K562 (cell line): ENCODE results near the gene KCTD7. TPM values are rescaled to one million over a fixed set of nuclear protein-coding genes. Genes with fewer than 3 reads are reported as not detected.

Experiments used
- ATAC-seq: fragments of 200-7000 bp; cut with Tn5 transposase; 3 replicates; pipeline ENCODE4 v1.9.1; 2020; ENCODE audit warnings: moderate library complexity
- BruUV-seq: library from RNA; stranded (reverse); fragments of 400-500 nt; replicated peaks from 2 replicates; lab custom pipeline; 2021; lab: Mats Ljungman, UMichigan
- CTCF ChIA-PET: fragments of 300-600 bp; formaldehyde crosslinking; extraction: SDS; loops from one replicate; lab custom pipeline; 2021; ENCODE audit warnings: low intra/inter-chr PET ratio; lab: Yijun Ruan, JAX
- POLR2A ChIA-PET: fragments of 300-600, 350-650 bp; sonication (Branson Sonifier 250); formaldehyde crosslinking; extraction: SDS; loops from one replicate; lab custom pipeline; 2021; ENCODE audit warnings: antibody characterized with exemption, inconsistent platforms; lab: Yijun Ruan, JAX
- DNase-seq, 4 experiments: peaks; one replicate each; pipeline versions ENCODE4 v3.0.0 to v3.0.0-alpha.2; 2011 to 2018; ENCODE audit warnings: low spot score in 3 of 4, mixed read lengths in 3 of 4; ENCODE audit errors: extremely low read depth in 1 of 4
- FAIRE-seq: peaks from 2 replicates; lab custom pipeline; 2011; peaks lifted over from hg19 to GRCh38; lab: Jason Lieb, UNC
- H2AFZ ChIP-seq: 2 replicates; pipeline ENCODE4 v1.6.0; 2011; ENCODE audit warnings: low read depth, low read length, control low read depth, inconsistent platforms
- H3K27ac ChIP-seq: fragments of 200-600 bp; 3 replicates; pipeline ENCODE4 v1.8.0; 2011; ENCODE audit warnings: low read depth, mild to moderate bottlenecking, control low read depth, inconsistent platforms, low read length, moderate library complexity, mixed read lengths; ENCODE audit errors: extremely low read depth
- H3K27me3 ChIP-seq, 2 experiments: fragments of 300-600 bp in 1 of 2; 2 replicates in 1 of 2; 3 replicates in 1 of 2; pipeline versions ENCODE4 v1.6.0 to v1.8.0; 2011; ENCODE audit warnings: inconsistent platforms in 2 of 2, low read length in 2 of 2, mild to moderate bottlenecking in 1 of 2, mixed read lengths in 1 of 2, moderate library complexity in 1 of 2; ENCODE audit not compliant: control insufficient read depth in 2 of 2, insufficient read depth in 2 of 2
- H3K36me3 ChIP-seq: fragments of 300-600 bp; 3 replicates; pipeline ENCODE4 v1.8.0; 2011; ENCODE audit warnings: mild to moderate bottlenecking, low read length, inconsistent platforms; ENCODE audit not compliant: control insufficient read depth, insufficient read depth
- H3K4me1 ChIP-seq, 2 experiments: fragments of 200-600 bp in 1 of 2; replicated peaks in 1 of 2; 2 replicates in 1 of 2; 3 replicates in 1 of 2; pipeline versions ENCODE4 v1.5.1 to v1.8.0; 2011; ENCODE audit warnings: inconsistent platforms in 2 of 2, low read length in 2 of 2, mild to moderate bottlenecking in 1 of 2, mixed read lengths in 1 of 2, moderate library complexity in 1 of 2; ENCODE audit not compliant: control insufficient read depth in 2 of 2, insufficient read depth in 2 of 2
- H3K4me2 ChIP-seq: 2 replicates; pipeline ENCODE4 v1.6.1; 2011; ENCODE audit warnings: low read length, control low read depth, inconsistent platforms, mixed read lengths; ENCODE audit not compliant: insufficient read depth
- H3K4me3 ChIP-seq: fragments of 200-600 bp; sonication (generic), shearing (Covaris generic); 2 replicates; pipeline ENCODE4 v1.5.1; 2016; ENCODE audit warnings: control low read depth, inconsistent platforms
- H3K79me2 ChIP-seq: fragments of 200-600 bp; 3 replicates; pipeline ENCODE4 v1.8.0; 2011; ENCODE audit warnings: low read length, inconsistent platforms; ENCODE audit not compliant: control insufficient read depth, insufficient read depth
- H3K9ac ChIP-seq, 2 experiments: 2 replicates each; pipeline versions ENCODE4 v1.6.0 to v1.6.1; 2011; ENCODE audit warnings: low read depth in 2 of 2, low read length in 2 of 2, control low read depth in 1 of 2, inconsistent platforms in 1 of 2, mild to moderate bottlenecking in 1 of 2, mixed read lengths in 1 of 2; ENCODE audit not compliant: insufficient read depth in 1 of 2
- H3K9me1 ChIP-seq: one replicate; pipeline ENCODE4 v1.6.0; 2011; ENCODE audit warnings: inconsistent platforms, mild to moderate bottlenecking, low read length, moderate library complexity; ENCODE audit not compliant: control insufficient read depth, insufficient read depth
- H3K9me3 ChIP-seq: replicated peaks from 2 replicates; pipeline ENCODE4 v1.5.1; 2011; ENCODE audit warnings: low read depth, low read length, inconsistent platforms; ENCODE audit not compliant: control insufficient read depth, insufficient read depth
- H4K20me1 ChIP-seq: replicated peaks from 2 replicates; pipeline ENCODE4 v1.6.1; 2011; ENCODE audit warnings: low read length, inconsistent platforms, mixed read lengths; ENCODE audit not compliant: control insufficient read depth, insufficient read depth
- BHLHE40 ChIP-seq: IDR thresholded peaks from 2 replicates; pipeline ENCODE4 v1.6.1; 2011; ENCODE audit warnings: low read length, improper control_type of control experiment
- C11orf30 ChIP-seq: fragments of 450-650 bp; IDR thresholded peaks from 2 replicates; pipeline ENCODE4 v1.6.1; 2016; ENCODE audit warnings: low read depth, mild to moderate bottlenecking
- CBFA2T3 ChIP-seq: fragments of 450-650 bp; IDR thresholded peaks from 2 replicates; pipeline ENCODE4 v1.6.1; 2017
- HDAC1 ChIP-seq, 2 experiments: fragments of 450-650 bp; IDR thresholded peaks; 2 replicates each; pipeline ENCODE4 v1.6.1; 2016 to 2017; ENCODE audit warnings: inconsistent platforms in 1 of 2, mild to moderate bottlenecking in 1 of 2, moderate library complexity in 1 of 2
- HDAC2 ChIP-seq: fragments of 450-650 bp; IDR thresholded peaks from 2 replicates; pipeline ENCODE4 v1.6.1; 2016; ENCODE audit warnings: mild to moderate bottlenecking
- HMG20A ChIP-seq: fragments of 450-650 bp; formaldehyde crosslinking; conservative IDR thresholded peaks from 2 replicates; pipeline ENCODE4 v1.4.0; 2020; ENCODE audit warnings: mild to moderate bottlenecking, mixed read lengths
- KDM1A ChIP-seq, 2 experiments: fragments of 450-650 bp; IDR thresholded peaks; 2 replicates each; pipeline ENCODE4 v1.6.1; 2016; ENCODE audit warnings: mild to moderate bottlenecking in 2 of 2
- KDM5B ChIP-seq: fragments of 200-600 bp; sonication (generic); IDR thresholded peaks from 2 replicates; pipeline ENCODE4 v1.6.1; 2012; ENCODE audit warnings: low read depth, mild to moderate bottlenecking, moderate library complexity, low read length, control low read depth, inconsistent platforms; ENCODE audit not compliant: insufficient replicate concordance
- MAFF ChIP-seq: IDR thresholded peaks from 2 replicates; pipeline ENCODE4 v1.6.1; 2012; ENCODE audit warnings: low read length, improper control_type of control experiment
- MAFG ChIP-seq: fragments of 450-650 bp; conservative IDR thresholded peaks from 2 replicates; pipeline ENCODE4 v1.6.1; 2016; ENCODE audit warnings: missing genetic modification characterization, missing compliant biosample characterization
- MAFK ChIP-seq: IDR thresholded peaks from 2 replicates; pipeline ENCODE4 v1.6.1; 2011; ENCODE audit warnings: low read length, improper control_type of control experiment
- MYNN ChIP-seq, 2 experiments: sonication (generic); formaldehyde crosslinking in 1 of 2; IDR thresholded peaks; 2 replicates each; pipeline versions ENCODE4 v1.5.0 to v1.6.1; 2016 to 2020; ENCODE audit warnings: antibody characterized with exemption in 1 of 2, missing genetic modification reagents in 1 of 2
- NFE2 ChIP-seq: IDR thresholded peaks from 2 replicates; pipeline ENCODE4 v1.6.1; 2014; ENCODE audit warnings: antibody characterized with exemption, low read depth
- RCOR1 ChIP-seq, 2 experiments: IDR thresholded peaks; 2 replicates each; pipeline ENCODE4 v1.6.1; 2012; ENCODE audit warnings: low read depth in 2 of 2, low read length in 2 of 2, borderline replicate concordance in 1 of 2, improper control_type of control experiment in 1 of 2
- SAFB ChIP-seq: fragments of 200-400 bp; formaldehyde crosslinking; IDR thresholded peaks from 2 replicates; pipeline ENCODE4 v1.6.1; 2017; ENCODE audit warnings: low read depth, low read length, borderline replicate concordance
- THRAP3 ChIP-seq: fragments of 450-650 bp; IDR thresholded peaks from 2 replicates; pipeline ENCODE4 v1.6.1; 2016; ENCODE audit warnings: mild to moderate bottlenecking, inconsistent platforms, borderline replicate concordance
- ZNF316 ChIP-seq: fragments of 450-650 bp; IDR thresholded peaks from 2 replicates; pipeline ENCODE4 v1.6.1; 2016
- ZNF707 ChIP-seq: fragments of 250-450 bp; sonication (Bioruptor Pico); conservative IDR thresholded peaks from 2 replicates; pipeline ENCODE4 v1.8.0; 2022; ENCODE audit warnings: inconsistent platforms, mild to moderate bottlenecking, moderate library complexity
- WGBS: fragments of 100-300 bp; shearing (Covaris generic); methylation state at CpG from one replicate; pipeline ENCODE4 v1.1.6; 2016; ENCODE audit warnings: low coverage, mixed read lengths; ENCODE audit not compliant: insufficient coverage; ENCODE audit errors: missing lambda C conversion rate; 5-methylcytosine and 5-hydroxymethylcytosine counted together
- in situ Hi-C: fragments of 300-500 bp; cut with MboI; formaldehyde crosslinking; loops from 4 replicates; pipeline ENCODE4 v1.15.0; 2018; ENCODE audit warnings: inconsistent platforms, mixed read lengths
- intact Hi-C: fragments of 100-400 bp; cut with micrococcal nuclease; formaldehyde crosslinking; loops from 2 replicates; pipeline ENCODE4 v1.14.2; 2022
- polyA plus RNA-seq, 8 experiments: library from polyadenylated mRNA; depleted of rRNA in 4 of 8; stranded (reverse) in 5 of 8; unstranded in 3 of 8; fragments of >200 nt; fragmentation: Nextera tagmentation in 2 of 8; fragmentation: Illumina TruSeq in 1 of 8; extraction: Ambion mirVana in 2 of 8; extraction: Trizol in 1 of 8; gene quantifications; 2 replicates each; pipeline versions ENCODE4 v1.2.1 to v1.2.3, GENCODE V29; 2011 to 2014; ENCODE audit warnings: inconsistent platforms in 1 of 8, missing spikeins in 1 of 8
- total RNA-seq, 7 experiments: library from RNA; depleted of rRNA in 6 of 7; stranded (reverse); fragments of >200 nt in 6 of 7; fragmentation: Illumina TruSeq in 2 of 7; extraction: Trizol in 2 of 7; gene quantifications; 2 replicates each; pipeline versions ENCODE4 v1.2.1 to v1.2.3, GENCODE V29; 2011 to 2021; ENCODE audit warnings: low replicate concordance in 1 of 7
- TF ChIP-seq, protein P1 (sequence below): fragments of 200-800 bp; sonication (Bioruptor generic); IDR thresholded peaks from 2 replicates; pipeline ENCODE4 v1.6.1; 2017; ENCODE audit warnings: missing genetic modification characterization, missing compliant biosample characterization

The KCTD7 gene
- total and polyA plus RNA-seq, 9 of the 15 experiments (the other 6 are each of a cell fraction or from before 2014, with no cell fraction given) = 1.5 to 26.0 (median 9.0) TPM

GRCh38 chr7:66630531-66630930 lies 1.9 kb downstream of the KCTD7 start:
- H2AFZ ChIP-seq = no peak overlapping the region
- peaks cover 7% of the 10 kb centered on the region; the same call in 1 of the 3 replicates for H3K36me3 ChIP-seq
- H3K9ac ChIP-seq = no peak overlapping the region
- ChIA-PET CTCF (no interaction called here), POLR2A (interaction anchor here (0.6 kb wide), 2 partner anchors 179 to 367 kb away, joined by 3 read pairs; no protein-coding TSS in a partner anchor)
- no peak overlapping the region for H3K4me2 ChIP-seq
- 78% methylated on average over 1 of the region's 1 CpG for WGBS
- BruUV-seq = no TSS peak
- no peak for ATAC-seq
- intact Hi-C loops = no loop called here
- no peaks in the 10 kb centered on the region for H3K9me3 ChIP-seq
- DNase-seq = no peak
- 0 out of 5 replicates have a peak, but pooled peaks cover 0 to 2% of the 10 kb centered on the region in 2 experiments for H3K27me3 ChIP-seq
- H3K79me2 ChIP-seq = peaks cover 8% of the 10 kb centered on the region; the same call in 2 of the 3 replicates
- H3K4me3 ChIP-seq = no peak overlapping the region
- FAIRE-seq = no peak
- no peak for TF ChIP-seq THRAP3
- TF ChIP-seq, protein P1, sequence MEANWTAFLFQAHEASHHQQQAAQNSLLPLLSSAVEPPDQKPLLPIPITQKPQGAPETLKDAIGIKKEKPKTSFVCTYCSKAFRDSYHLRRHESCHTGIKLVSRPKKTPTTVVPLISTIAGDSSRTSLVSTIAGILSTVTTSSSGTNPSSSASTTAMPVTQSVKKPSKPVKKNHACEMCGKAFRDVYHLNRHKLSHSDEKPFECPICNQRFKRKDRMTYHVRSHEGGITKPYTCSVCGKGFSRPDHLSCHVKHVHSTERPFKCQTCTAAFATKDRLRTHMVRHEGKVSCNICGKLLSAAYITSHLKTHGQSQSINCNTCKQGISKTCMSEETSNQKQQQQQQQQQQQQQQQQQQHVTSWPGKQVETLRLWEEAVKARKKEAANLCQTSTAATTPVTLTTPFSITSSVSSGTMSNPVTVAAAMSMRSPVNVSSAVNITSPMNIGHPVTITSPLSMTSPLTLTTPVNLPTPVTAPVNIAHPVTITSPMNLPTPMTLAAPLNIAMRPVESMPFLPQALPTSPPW (CRISPR knock-in tag) = peak; percentile 47; the same call in 1 of the 2 replicates
- no peak for TF ChIP-seq KDM5B
- TF ChIP-seq MYNN (IDR thresholded peaks at IDR 0.05) = no peak
- no peak for TF ChIP-seq MYNN (CRISPR knock-in tag; IDR thresholded peaks at IDR 0.05)
- no peak for TF ChIP-seq ZNF707 (CRISPR knock-in tag)
- 0 out of 2 replicates have a peak, but pooled peaks have one; percentile 71 for TF ChIP-seq HMG20A (CRISPR knock-in tag)
- TF ChIP-seq ZNF316 = peak; percentile 89
- TF ChIP-seq RCOR1 (IDR thresholded peaks at IDR 0.05; ENCODE audit: borderline replicate concordance in 1 of 2, low read depth in 2 of 2, low read length in 2 of 2) = peak; percentile 49 to 86; a peak in 3 of 4 replicates
- 0 out of 2 replicates have a peak, but pooled peaks have one; percentile 48 for TF ChIP-seq HDAC2
- TF ChIP-seq MAFK = peak; percentile 37; the same call in 1 of the 2 replicates
- 0 out of 2 replicates have a peak, but pooled peaks have one; percentile 12 for TF ChIP-seq BHLHE40
- peak; percentile 85 for TF ChIP-seq NFE2
- peak; percentile 89 to 91 for TF ChIP-seq KDM1A (IDR thresholded peaks at IDR 0.05)
- peak; percentile 52; the same call in 1 of the 2 replicates for TF ChIP-seq MAFF
- peak; percentile 67; the same call in 1 of the 2 replicates for TF ChIP-seq C11orf30
- TF ChIP-seq CBFA2T3 = peak; percentile 21; the same call in 1 of the 2 replicates
- peak; percentile 74 for TF ChIP-seq MAFG (tag)
- no peak for TF ChIP-seq SAFB
- TF ChIP-seq HDAC1 (IDR thresholded peaks at IDR 0.05) = peak in 1 of 2 experiments; percentile 39; a peak in 1 of 4 replicates
- H3K4me1 ChIP-seq = peaks cover 9 to 21% of the 10 kb centered on the region in 2 experiments
- in situ Hi-C loops = no loop called here
- H4K20me1 ChIP-seq = peaks cover 5% of the 10 kb centered on the region
- no peak overlapping the region for H3K27ac ChIP-seq
- peaks cover 4% of the 10 kb centered on the region for H3K9me1 ChIP-seq
